ENCODE data around the gene CELSR1.
"Not testable (repeated sequence)": the region's sequence is repeated elsewhere in the genome, so short reads cannot be mapped to it uniquely, and the experiment has no call there.

The CELSR1 gene

GRCh38 chr22:46338636-46339035, 198.8 kb downstream of the CELSR1 start:
- no peak for DNase-seq

- DNase-seq = no peak
Observed at GRCh38 chr22:46337870-46338269, 199.6 kb downstream of the CELSR1 start.

GRCh38 chr22:46336119-46337078, 201.0 kb downstream of the CELSR1 start:
- peak; percentile 49 for DNase-seq

- peak; percentile 88 for DNase-seq
Observed at GRCh38 chr22:46335201-46336118, 202.0 kb downstream of the CELSR1 start, which contains the start of gene TRMU. TSS of gene TRMU (plus strand) at chr22:46335714. CDS start at chr22:46335765, 51 bp downstream.

GRCh38 chr22:46331496-46331895, 205.9 kb downstream of the CELSR1 start:
- no peak for DNase-seq

- DNase-seq = no peak
Observed at GRCh38 chr22:46330426-46330825, 207.0 kb downstream of the CELSR1 start.

GRCh38 chr22:46329616-46330015, 207.8 kb downstream of the CELSR1 start:
- no peak for DNase-seq

GRCh38 chr22:46328797-46329196, 208.6 kb downstream of the CELSR1 start:
- DNase-seq = no peak

GRCh38 chr22:46327691-46328465, 209.5 kb downstream of the CELSR1 start:
- DNase-seq = no peak

GRCh38 chr22:46326066-46326680, 211.2 kb downstream of the CELSR1 start:
- no peak for DNase-seq

- DNase-seq = no peak
Observed at GRCh38 chr22:46323162-46323561, 214.3 kb downstream of the CELSR1 start.

- no peak for DNase-seq
Observed at GRCh38 chr22:46322711-46323110, 214.7 kb downstream of the CELSR1 start.

- DNase-seq = no peak
Observed at GRCh38 chr22:46320716-46321386, 216.6 kb downstream of the CELSR1 start.

GRCh38 chr22:46320166-46320710, 217.2 kb downstream of the CELSR1 start:
- no peak for DNase-seq

- DNase-seq = no peak
Observed at GRCh38 chr22:46319319-46319718, 218.1 kb downstream of the CELSR1 start.

GRCh38 chr22:46318576-46318975, 218.8 kb downstream of the CELSR1 start:
- DNase-seq = no peak

GRCh38 chr22:46317646-46318045, 219.8 kb downstream of the CELSR1 start:
- DNase-seq = no peak

- no peak for DNase-seq
Observed at GRCh38 chr22:46315976-46316375, 221.4 kb downstream of the CELSR1 start.

- not testable (repeated sequence) for DNase-seq
Observed at GRCh38 chr22:46312848-46313247, 224.6 kb downstream of the CELSR1 start.

- no peak for DNase-seq
Observed at GRCh38 chr22:46312056-46312455, 225.4 kb downstream of the CELSR1 start.

Measured in activated CD4-positive, alpha-beta T cell treated with anti-CD3 and anti-CD28 coated beads, Interleukin-10, Interleukin-2, amounts not matched to agents 100 ng/mL and 50 ng/mL, durations not matched to agents 16 hours and 8 hours (primary cell).